Muscle of back (tissue), 11 donors: ENCODE data around the gene CLGN. TPM values are rescaled to one million over a fixed set of nuclear protein-coding genes. Genes with fewer than 3 reads are reported as not detected.

Experiments
- DNase-seq, 3 donors: peaks; one replicate each; pipeline versions ENCODE4 v3.0.0 to v3.0.0-alpha.2; 2013
- polyA plus RNA-seq, 10 donors: library from polyadenylated mRNA; unstranded; fragments of 120-200 nt; gene quantifications; one replicate each; pipeline ENCODE4 v1.2.1, GENCODE V29; 2013; ENCODE audit not compliant: insufficient read length in 10 of 10

The CLGN gene
- polyA plus RNA-seq, 10 donors, result 1.3 to 3.2 (median 2.4) TPM

DNA sequence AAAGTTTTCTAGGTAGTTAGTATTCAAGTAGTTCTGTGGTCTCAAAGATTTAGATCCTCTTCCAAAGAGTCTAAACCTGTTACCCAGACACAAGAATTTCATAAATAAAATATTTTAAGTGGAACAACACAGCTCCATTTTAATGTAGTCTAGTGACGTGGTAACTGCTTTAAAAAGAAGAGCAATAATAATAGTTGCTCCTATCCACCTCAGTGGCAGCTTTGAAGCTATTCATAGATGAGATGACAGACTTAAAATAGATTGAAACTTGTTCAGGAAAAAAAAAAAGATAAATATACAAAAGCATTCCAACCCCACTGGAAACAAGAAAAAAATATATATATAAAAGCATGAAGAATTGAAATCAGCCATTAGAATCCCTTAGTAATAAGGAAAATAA lies 39.4 kb downstream of the CLGN start:
- DNase-seq, result no peak

DNA sequence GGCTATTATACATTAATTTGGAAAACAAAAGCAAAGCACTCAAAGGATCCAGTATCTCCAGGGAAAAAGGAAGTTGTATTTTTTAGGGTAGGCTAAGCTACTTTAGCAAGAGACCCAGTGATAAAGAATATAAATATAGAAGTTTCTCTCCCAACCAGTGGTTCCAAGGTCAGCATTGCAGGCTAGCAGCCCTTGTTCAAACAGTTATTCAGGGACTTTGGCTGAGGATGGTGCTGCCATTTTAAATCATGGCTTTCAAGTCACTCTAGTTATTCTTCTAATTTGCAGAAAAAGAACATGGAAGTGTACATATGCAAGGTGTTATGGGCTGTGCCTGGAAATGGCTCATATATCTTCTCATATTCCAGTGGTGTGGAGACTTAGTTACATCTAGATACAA lies 44.7 kb downstream of the CLGN start:
- DNase-seq, result no peak

DNA sequence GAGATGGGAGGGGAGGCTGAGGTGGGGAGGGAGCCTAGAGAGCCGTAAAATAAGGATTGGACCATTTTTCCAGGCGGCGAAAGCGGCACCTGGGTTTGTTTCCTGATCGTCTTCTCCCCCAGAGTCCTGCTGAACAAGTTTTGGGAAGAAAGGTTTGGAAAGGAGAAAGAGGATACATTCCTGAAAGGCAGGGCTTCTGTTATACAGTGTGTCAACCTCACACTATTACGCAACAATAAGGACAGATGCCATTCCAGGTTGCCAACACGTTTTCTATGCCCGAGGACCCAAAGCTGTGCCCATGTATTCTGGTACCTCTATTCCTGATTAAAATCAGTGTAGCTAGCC lies 53.3 kb downstream of the CLGN start:
- no peak for DNase-seq

DNA sequence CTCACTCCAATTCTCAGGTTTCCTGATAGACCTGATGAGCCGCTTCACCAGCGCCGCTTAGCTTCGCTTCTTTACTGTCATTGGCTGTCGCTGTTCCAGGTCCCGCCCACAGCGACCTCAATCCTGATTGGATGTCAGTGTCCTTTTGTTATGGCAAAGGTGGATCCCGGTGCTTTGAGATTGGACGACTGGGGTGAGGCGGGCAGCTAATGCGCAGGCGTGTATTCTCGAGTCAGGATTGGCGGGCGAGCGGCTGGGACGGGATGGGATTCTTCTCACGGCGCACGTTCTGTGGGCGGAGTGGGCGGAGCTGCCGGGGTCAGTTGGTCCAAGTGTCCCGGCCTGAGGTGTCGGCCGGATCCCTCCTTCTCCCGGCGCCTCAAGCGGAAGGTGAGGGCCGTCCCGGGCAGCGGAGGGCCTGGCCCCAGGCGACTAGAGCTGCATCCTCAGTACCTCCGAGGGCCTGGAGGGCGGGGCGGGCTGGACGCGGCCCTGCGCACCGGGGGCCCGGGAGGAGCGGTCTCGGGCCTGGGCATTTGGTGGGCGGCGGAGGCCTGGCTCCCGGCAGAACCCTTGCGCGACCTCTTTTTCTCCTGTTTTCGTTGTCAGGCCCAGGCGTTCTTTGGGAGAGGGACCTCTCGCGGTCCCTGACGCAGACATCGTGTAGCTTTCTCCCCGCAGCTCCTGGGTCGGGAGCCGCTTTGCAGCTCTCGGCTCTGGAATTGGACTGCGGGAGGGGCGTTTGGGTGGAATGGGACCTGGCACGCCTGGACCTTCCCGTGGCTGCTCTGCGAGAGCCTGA lies 53.9 kb downstream of the CLGN start, which contains the start of gene SCOC:
Gene SCOC, plus strand, starts transcription at position 319 of the 802 bp plus-strand sequence. CDS start 5,525 bp downstream, outside the sequence.
- peak; percentile 99 to 100 (median 99) for DNase-seq

DNA sequence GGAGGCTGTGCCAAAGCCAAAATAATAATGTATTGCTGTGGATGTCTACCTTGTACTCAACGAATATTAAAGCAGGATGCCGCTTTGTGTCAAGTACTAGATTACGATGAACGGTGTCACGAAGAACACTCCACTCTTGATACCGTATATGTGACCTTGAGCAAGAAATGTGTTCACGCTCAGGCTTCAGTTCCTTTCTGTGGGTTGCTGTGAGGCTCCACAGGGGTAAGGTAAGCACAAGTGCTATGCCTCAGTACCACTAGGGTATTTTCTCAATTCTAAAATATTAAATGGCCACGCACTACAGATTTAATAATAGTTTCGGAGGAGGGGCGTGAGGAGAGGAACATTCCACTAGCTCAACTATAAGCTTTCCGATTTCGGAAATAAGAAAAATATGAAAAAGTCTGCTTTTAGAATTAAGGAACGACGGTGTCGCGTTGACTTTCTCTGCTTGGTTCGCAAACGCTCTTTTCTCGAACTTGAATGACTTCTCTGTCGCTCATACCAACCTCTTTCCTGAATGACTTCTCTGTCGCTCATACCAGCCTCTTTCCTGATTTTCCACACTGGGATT lies 54.6 kb downstream of the CLGN start:
- peak in 1 of 3 donors; percentile 28 for DNase-seq

DNA sequence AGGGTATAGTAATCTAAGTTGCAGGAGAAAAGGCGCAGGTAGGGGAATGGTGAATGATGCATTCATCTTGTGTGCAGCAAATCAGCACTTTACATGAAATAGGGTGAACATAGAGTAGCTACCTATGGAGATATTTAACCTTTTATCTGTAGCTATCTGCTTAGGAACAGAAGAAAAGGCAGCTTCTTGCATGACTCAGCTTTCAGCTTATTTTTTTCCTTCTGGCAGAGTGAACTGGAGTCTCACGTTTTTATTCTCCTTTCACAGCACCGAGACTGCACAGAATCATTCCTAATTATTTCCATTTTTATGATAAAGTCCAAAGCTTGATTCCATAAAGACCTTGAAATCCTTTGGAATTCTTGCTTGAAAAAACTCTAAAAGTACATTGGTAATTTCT lies 58.8 kb downstream of the CLGN start:
- DNase-seq, result no peak

DNA sequence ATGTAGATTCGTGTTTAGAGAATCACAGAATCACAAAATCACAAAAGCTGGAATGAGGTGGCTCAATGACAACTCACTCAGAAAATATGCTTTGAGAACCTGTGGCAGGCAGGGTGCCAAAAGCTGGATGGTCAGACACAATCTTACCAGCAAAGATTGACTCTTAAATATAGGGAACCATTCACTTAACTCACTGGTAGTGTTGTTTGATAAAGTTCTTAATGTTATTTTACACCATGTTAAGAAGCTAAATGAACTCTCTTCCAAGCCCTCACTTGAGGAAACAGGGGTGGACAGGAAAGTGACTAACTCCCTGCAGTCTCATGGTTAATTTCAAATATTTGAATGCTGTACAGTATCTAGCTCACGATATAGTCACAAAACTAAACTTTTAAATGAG lies 59.7 kb downstream of the CLGN start:
- no peak for DNase-seq

DNA sequence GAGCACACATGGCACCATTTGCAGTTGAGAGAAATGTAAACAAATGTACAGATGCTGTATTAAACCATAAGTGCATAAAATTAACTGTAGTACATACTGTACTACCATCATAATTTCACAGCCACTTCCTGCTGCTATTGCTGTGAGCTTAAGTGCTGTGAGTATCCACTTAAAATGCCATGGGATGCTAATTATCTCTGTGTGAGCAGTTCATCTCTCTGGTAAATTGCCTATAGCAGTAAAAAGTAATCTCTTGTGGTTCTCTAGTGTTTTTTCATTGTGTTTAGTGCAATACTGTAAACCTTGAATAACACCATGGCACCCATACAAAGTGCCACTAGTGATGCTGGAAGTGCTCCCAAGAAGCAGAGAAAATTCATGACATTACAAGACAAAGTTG lies 63.9 kb downstream of the CLGN start:
- no peak for DNase-seq

DNA sequence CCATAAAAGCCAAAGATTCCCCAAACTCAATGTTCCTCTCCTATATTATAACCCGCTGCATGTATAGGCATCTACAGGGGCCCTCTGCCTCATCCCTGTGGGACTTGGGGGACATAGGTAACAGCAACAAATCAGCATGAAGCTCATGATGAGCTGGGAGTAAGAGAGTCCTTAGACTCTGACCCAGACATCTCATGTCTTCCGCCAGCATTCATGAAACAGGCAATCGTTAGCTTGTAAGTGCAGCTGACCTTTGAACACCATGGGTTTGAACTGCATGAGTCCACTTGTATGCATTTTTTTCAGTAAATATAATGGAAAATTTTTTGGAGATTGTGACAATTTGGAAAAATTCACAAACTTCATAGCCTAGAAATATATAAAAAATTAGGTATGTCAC lies 64.4 kb downstream of the CLGN start:
- DNase-seq, result no peak

DNA sequence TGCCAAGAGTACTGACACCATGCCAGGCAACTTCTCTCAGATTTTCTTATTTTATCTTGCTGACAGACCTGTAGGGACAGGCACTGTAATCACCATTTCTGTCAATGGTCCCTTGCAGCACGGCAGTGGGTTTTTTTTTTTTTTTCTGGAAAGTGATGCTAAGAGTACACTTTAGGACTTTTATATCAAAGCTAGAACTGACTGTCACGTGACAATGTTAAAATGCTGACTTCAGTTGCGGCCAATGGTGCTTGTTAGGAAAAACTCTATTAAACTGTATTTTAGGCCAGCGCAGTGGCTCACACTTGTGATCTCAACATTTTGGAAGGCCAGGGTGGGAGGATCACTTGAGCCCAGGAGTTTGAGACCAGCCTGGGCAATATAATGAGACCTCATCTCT lies 66.3 kb downstream of the CLGN start:
- DNase-seq, result no peak

DNA sequence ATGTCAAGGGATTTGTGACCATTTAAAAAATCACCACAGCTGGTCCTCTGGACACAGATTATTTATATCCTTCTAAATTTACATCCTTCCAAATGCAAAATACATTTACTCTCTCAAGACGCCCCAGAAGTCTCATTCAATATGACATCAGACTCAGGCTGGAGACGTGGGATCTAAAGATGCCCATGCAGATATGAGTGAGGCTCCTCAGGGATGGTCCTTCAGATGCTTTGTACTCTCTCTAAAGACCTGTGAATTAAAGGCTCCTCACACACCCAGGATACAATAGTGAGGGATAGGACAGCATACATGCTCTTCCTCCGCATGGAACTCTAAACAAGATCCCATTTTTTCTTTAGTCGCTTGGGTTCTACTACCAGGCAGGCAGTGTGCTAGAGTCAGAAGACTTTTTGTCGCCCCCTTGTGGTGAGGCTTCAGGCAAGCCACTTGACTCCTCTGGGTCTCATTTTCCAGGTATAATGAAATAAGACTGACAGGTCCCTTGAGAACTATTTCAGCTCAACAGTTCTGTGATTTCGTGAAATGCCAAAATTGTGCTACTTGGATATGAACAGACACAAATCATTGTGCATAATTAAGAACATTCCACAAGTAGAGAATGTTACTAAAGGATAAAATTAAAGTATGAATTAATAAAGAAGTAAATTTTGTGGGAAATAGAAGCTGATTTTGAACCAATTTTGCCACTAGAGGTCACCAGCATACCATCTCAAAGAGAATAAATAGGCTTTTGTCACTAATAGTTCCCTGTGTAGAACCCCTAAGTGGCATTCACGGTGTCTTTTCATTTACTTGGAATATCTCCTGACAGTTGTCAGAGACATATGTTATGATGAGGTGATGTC lies 67.7 kb downstream of the CLGN start:
- DNase-seq, result peak; percentile 56 to 73 (median 59)

DNA sequence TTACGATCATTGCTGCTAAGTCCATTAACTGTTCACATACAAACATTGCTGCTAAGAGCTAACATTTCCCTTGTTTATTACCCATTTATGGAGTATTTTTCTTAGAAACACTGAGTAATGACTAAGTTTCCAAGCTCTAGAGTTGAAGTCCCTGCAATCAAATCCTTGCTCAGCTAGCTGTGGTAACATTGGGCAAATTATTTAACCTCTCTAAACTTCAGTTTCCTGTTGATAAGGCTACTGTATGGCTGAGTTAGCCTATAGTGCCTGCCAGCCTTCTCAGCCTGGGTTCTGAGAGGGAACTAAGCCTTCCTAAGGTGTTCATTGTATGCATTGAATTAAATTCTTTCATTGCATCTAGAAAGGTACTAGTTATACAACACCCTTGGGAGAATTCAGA lies 69.2 kb downstream of the CLGN start:
- DNase-seq, result no peak

DNA sequence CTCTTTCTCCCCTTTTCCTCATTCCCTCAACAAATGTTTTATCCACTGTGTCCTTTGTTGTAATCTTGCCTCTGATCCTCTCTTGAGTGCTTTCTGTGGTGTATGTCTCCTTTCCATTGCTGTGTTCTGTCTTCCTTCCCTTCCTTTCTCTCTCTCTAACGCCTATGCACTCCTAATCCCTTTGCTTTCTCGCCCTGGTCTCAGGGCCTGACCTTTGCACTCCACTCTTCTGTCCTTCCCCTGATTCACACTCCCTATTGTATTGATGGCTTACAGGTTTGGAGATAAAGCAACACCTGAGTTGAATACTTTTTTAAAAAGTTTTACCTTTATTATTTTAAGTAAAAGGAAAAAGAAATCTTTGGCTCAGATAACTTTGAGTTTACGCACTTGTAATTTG lies 69.6 kb downstream of the CLGN start:
- DNase-seq, result no peak

DNA sequence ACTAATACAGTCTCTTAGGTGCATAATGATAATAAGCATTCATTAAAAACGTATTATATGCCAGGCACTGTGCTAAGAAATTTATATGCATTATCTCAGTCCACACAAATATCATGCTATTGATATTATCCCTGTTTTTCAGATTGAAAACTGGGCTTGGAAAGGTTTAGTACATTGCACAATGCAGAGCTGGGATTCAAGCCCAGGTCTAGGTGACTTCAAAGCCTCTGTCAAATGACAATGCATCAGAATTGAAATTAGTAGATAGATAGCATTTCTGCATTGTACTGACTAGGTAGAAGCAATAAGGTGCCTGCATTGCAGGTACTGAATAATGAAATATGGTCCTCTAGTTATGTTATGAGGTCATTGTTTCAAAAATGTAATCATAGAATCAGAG lies 72.2 kb downstream of the CLGN start:
- no peak for DNase-seq

DNA sequence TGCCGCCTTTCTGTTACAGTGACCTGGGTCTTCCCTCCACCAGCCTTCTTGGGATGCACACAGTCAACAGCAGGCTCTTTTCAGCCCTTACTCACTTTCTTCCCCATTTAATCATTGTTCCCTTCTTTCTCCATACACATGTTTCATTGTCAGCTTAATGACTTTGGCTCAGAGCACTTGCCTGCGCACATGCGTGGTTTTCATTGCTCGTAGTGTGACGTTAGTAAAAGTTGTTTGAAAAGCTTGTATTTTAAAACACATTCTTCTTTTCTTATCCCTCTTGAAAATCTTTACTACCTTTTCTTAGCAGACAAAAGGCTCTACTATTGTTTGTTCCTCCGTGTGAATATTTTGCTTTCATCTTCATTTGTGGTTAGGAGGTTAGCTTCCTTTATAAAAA lies 73.7 kb downstream of the CLGN start:
- DNase-seq, result no peak

DNA sequence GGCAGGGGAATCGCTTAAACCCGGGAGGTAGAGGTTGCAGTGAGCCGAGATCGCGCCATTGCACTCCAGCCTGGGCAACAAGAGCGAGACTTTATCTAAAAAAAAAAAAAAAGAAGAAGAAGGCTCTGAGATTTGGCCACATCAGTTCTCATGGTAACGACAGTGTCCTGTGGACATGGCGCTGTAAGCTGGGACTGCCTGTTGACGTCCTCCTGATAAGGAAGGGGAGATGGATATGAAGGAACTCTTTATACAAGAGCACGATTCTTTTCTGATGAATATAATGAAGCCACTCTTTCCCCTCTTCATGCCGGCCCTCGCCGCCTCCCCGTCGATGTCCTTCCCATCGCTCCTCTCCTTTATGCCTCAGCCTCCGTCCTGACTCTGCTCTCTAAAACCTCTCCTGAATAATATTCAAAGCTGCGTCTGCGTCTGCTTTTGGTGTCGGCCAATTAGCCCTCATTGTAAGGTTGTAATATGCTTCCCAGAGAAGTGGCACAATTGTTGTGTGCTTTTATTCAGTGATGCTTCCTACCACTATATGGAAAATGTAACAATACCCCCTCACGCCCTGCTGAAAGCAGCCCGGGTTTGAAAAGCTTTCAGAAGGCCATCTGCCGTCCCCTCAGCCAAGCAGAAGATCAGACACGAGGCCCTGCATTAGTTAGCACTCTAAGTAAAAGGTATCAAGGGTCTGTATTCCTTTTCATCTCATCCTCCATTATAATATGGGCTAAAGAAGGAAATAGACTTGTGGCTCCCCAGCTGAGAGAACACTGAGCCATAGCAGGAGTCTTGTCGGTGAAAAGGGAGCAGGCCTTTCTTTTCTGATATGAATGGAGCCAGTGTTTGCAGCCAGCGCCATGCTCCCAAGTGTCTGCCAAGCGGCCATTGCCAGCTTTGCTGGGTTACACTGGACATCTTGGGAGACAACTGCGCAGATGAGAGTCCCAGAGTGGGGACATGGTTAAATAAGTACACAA lies 76.1 kb downstream of the CLGN start:
- DNase-seq, result no peak

DNA sequence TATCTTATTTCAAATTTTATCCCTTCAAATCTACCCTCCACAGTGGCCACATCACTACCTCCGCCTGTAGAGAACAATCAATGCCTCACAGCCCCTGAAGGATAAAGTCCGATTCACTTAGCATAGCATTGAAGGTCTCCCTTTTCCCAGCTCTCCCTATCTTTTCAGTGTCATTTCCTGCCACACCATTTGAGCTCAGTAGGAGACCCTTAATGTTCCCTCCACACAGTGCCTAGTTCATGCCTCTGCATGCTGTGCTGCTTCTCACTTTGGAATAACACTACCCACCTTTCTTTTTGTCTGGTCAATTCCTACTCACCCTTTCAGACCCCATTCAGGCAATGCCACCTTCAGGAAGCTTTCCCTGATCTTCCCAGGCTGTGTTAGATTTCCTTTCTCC lies 77.6 kb downstream of the CLGN start:
- DNase-seq, result no peak

DNA sequence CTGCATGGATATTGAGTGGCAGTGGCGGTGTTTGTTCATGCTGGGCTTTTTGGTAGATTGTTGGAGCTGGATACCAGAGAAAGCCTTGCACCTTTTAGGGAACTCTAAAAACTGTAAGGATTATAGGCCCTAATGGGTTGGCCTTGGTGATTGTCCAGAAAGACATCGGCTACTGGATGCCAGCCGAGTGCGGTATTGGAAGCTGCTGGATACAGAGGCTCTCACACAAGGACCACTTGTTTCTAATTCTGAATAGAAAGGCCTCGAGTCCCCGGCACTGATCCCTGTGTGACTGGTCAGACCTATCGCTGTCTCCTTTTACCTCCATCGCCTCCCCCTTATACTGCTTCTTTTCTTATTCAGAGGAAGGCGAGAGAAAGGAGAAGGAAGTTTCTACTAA lies 81.3 kb downstream of the CLGN start:
- no peak for DNase-seq

DNA sequence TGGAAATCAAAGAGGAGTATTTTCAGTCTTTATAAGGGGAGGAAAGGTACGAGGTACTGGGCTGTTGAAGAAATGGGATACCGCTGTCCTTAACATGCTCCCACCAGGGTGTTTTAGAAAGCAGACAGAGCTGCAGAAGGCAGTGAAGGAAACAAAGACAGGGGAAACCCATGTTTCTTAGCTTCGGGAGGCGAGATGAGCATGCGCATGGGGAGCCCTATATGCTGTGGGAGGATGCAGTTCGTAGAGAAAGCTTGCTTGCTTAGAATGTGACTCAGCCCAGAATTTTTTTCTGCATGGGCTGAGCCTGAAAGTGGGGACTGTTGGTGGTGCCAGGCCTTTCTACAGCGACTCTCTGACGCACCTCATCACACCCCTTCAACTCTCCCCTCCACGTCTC lies 82.8 kb downstream of the CLGN start:
- DNase-seq, result no peak

DNA sequence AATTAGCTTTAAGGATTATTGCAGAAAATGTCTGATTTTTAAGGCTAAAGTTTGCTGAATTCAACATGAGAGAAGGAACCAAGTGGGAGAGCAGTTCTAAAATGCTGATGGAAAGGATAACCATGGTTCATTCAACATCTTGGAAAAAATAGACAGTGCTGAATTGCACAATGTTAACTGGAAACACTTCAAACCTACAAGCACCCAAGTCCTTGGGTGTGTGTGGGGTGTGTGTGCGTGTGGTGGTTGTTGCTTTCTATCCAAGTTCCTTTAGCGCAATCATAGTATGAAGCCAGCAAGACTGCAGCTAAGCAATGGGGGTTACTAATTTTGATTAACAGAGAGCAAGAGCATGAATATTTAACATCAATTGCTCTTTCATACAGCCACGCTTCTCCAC lies 83.3 kb downstream of the CLGN start:
- DNase-seq, result no peak

DNA sequence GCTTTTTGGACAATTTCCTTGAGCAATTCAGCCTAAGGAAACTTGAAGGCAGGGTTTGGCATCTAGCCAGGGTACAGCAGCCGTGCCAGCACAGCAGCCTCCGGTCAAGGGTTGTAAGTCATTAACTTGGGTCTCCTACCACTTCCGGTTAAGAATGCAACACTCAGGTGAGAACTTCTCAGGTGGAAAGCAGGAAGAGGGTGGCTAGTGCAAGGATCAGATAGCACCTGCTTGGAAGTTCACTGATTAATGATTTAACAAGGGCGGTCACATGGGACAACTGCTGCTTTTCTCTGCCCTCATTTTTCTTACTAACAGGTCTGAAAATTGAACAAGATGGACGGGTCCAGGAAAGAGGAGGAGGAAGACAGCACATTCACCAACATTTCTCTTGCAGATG lies 84.1 kb downstream of the CLGN start:
- DNase-seq, result no peak

DNA sequence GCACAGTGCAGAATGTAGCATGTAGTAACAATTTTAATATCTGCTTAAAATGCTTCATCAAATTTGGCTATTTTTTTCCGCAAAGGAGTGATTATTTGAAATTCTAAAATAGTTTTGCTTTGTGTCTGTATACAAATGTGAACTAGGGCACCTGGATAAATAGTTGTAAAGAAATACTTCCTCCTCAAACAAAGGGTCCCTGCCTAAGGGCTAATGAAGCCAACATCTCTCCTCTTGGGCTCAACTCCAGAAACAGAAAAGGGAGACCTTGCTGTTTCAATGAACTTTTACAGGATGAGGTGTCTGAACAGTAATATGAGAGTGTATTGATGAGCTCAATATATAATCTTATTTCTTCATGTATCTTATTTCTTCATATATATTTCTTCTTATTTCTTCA lies 84.8 kb downstream of the CLGN start:
- DNase-seq, result no peak
